Neural cell (in vitro differentiated cells): ENCODE results near the gene RAB40A. TPM values are rescaled to one million over a fixed set of nuclear protein-coding genes. Genes with fewer than 3 reads are reported as not detected.
"Not testable (repeated sequence)": the region's sequence is repeated elsewhere in the genome, so short reads cannot be mapped to it uniquely, and the experiment has no call there.

Source experiments
- H2AFZ ChIP-seq: fragments of 200-600, 300-800 bp; sonication (generic), shearing (Covaris generic); 2 replicates; pipeline ENCODE4 v1.6.0; 2014; ENCODE audit warnings: low read depth, mild to moderate bottlenecking, antibody characterized with exemption, low read length, moderate library complexity
- H3F3A ChIP-seq: fragments of 200-600 bp; shearing (Covaris generic); 2 replicates; pipeline ENCODE4 v1.6.1; 2016; ENCODE audit warnings: mild to moderate bottlenecking, moderate library complexity, mixed read lengths, antibody characterized with exemption, low read length; ENCODE audit not compliant: insufficient read depth, poor library complexity, severe bottlenecking
- H3K27ac ChIP-seq: fragments of 200-600, 300-800 bp; sonication (generic), shearing (Covaris generic); 2 replicates; pipeline ENCODE4 v1.5.1; 2014; ENCODE audit warnings: mild to moderate bottlenecking, low read length, moderate library complexity
- H3K27me3 ChIP-seq: fragments of 300-800, 200-600 bp; sonication (generic), shearing (Covaris generic); 2 replicates; pipeline ENCODE4 v1.6.0; 2014; ENCODE audit warnings: mild to moderate bottlenecking, low read depth, low read length, moderate library complexity; ENCODE audit not compliant: insufficient read depth
- H3K36me3 ChIP-seq: fragments of 300-800, 200-600 bp; sonication (generic), shearing (Covaris generic); 2 replicates; pipeline ENCODE4 v1.5.1; 2014; ENCODE audit warnings: mild to moderate bottlenecking, antibody characterized with exemption, low read length, moderate library complexity; ENCODE audit not compliant: insufficient read depth
- H3K4me2 ChIP-seq: fragments of 300-800, 200-600 bp; sonication (generic), shearing (Covaris generic); 2 replicates; pipeline ENCODE4 v1.6.0; 2014; ENCODE audit warnings: mild to moderate bottlenecking, low read length
- H3K4me3 ChIP-seq: fragments of 300-800, 200-600 bp; sonication (generic), shearing (Covaris generic); 2 replicates; pipeline ENCODE4 v1.5.1; 2014; ENCODE audit warnings: mild to moderate bottlenecking, low read length, moderate library complexity
- H3K79me2 ChIP-seq: fragments of 200-600 bp; shearing (Covaris generic); replicated peaks from 2 replicates; pipeline ENCODE4 v1.6.0; 2014; ENCODE audit warnings: mild to moderate bottlenecking, low read length, moderate library complexity; ENCODE audit not compliant: insufficient read depth
- H3K9ac ChIP-seq: fragments of 300-800, 200-600 bp; sonication (generic), shearing (Covaris generic); 2 replicates; pipeline ENCODE4 v1.6.1; 2016; ENCODE audit warnings: mild to moderate bottlenecking, low read length, mixed read lengths
- H3K9me2 ChIP-seq: fragments of 200-600 bp; shearing (Covaris generic); 2 replicates; pipeline ENCODE4 v1.6.1; 2016; ENCODE audit warnings: mild to moderate bottlenecking, low read length, mixed read lengths; ENCODE audit not compliant: insufficient read depth
- H3K9me3 ChIP-seq: fragments of 200-600, 300-800 bp; sonication (generic), shearing (Covaris generic); 2 replicates; pipeline ENCODE4 v1.6.1; 2016; ENCODE audit warnings: mild to moderate bottlenecking, mixed run types, low read length, moderate library complexity, mixed read lengths
- H4K20me1 ChIP-seq: fragments of 200-600 bp; shearing (Covaris generic); 2 replicates; pipeline ENCODE4 v1.6.1; 2016; ENCODE audit warnings: mild to moderate bottlenecking, mixed run types; ENCODE audit not compliant: insufficient read depth
- CTCF ChIP-seq: fragments of 450-650 bp; IDR thresholded peaks from 2 replicates; pipeline ENCODE4 v1.5.1; 2014; ENCODE audit warnings: antibody characterized with exemption, mild to moderate bottlenecking, moderate library complexity; ENCODE audit not compliant: poor library complexity, severe bottlenecking
- EP300 ChIP-seq: fragments of 450-650 bp; conservative IDR thresholded peaks from 2 replicates; pipeline ENCODE4 v1.6.1; 2014; ENCODE audit warnings: antibody characterized with exemption, mild to moderate bottlenecking, moderate library complexity; ENCODE audit not compliant: poor library complexity, severe bottlenecking
- EZH2 ChIP-seq: fragments of 200-600, 300-800 bp; shearing (Covaris generic), sonication (generic); IDR thresholded peaks from 2 replicates; pipeline ENCODE4 v1.6.1; 2014; ENCODE audit warnings: antibody characterized with exemption, low read length, borderline replicate concordance, mild to moderate bottlenecking; ENCODE audit not compliant: insufficient read depth, poor library complexity, severe bottlenecking
- MXI1 ChIP-seq: fragments of 450-650 bp; conservative IDR thresholded peaks from 2 replicates; pipeline ENCODE4 v1.6.1; 2014; ENCODE audit warnings: antibody characterized with exemption, mild to moderate bottlenecking; ENCODE audit not compliant: poor library complexity, severe bottlenecking
- POLR2AphosphoS5 ChIP-seq: IDR thresholded peaks from 2 replicates; pipeline ENCODE4 v1.6.1; 2012
- RAD21 ChIP-seq: fragments of 450-650 bp; conservative IDR thresholded peaks from 2 replicates; pipeline ENCODE4 v1.6.1; 2014; ENCODE audit warnings: antibody characterized with exemption, mild to moderate bottlenecking, moderate library complexity
- REST ChIP-seq: IDR thresholded peaks from 2 replicates; pipeline ENCODE4 v1.6.1; 2012; ENCODE audit warnings: borderline replicate concordance
- SMC3 ChIP-seq: fragments of 450-650 bp; conservative IDR thresholded peaks from 2 replicates; pipeline ENCODE4 v1.6.1; 2014; ENCODE audit warnings: antibody characterized with exemption, mild to moderate bottlenecking, moderate library complexity; ENCODE audit not compliant: poor library complexity
- TAF1 ChIP-seq: IDR thresholded peaks from 2 replicates; pipeline ENCODE4 v1.6.1; 2012; ENCODE audit warnings: low read depth
- polyA plus RNA-seq: library from polyadenylated mRNA; depleted of rRNA; stranded (reverse); fragments of >200 nt; gene quantifications from 2 replicates; pipeline ENCODE4 v1.2.3, GENCODE V29; 2014

Gene RAB40A
- polyA plus RNA-seq, 1 donor from 2014 or later, result 1.9 TPM

GRCh38 chrX:103475381-103475780 lies 43.9 kb downstream of the RAB40A start:
- H3K36me3 ChIP-seq, result no peaks in the 10 kb centered on the region
- H3F3A ChIP-seq, result no peaks in the 10 kb centered on the region
- no peak overlapping the region for H3K4me2 ChIP-seq
- no peaks in the 10 kb centered on the region for H3K9me2 ChIP-seq
- TF ChIP-seq REST (no peak), POLR2AphosphoS5 (no peak), MXI1 (no peak), RAD21 (no peak), TAF1 (no peak), EP300 (no peak), SMC3 (no peak), EZH2 (no peak), CTCF (no peak)
- H2AFZ ChIP-seq, result no peak overlapping the region
- no peaks in the 10 kb centered on the region for H4K20me1 ChIP-seq
- no peaks in the 10 kb centered on the region for H3K27me3 ChIP-seq
- H3K4me3 ChIP-seq, result no peak overlapping the region
- H3K9ac ChIP-seq, result no peak overlapping the region
- no peak overlapping the region for H3K27ac ChIP-seq
- H3K9me3 ChIP-seq, result no peaks in the 10 kb centered on the region
- H3K79me2 ChIP-seq, result no peaks in the 10 kb centered on the region

- not testable (repeated sequence) for H2AFZ ChIP-seq, H3K4me2 ChIP-seq, H3F3A ChIP-seq, H4K20me1 ChIP-seq, H3K9ac ChIP-seq, H3K79me2 ChIP-seq, H3K27me3 ChIP-seq, H3K27ac ChIP-seq, H3K9me3 ChIP-seq, H3K36me3 ChIP-seq, H3K9me2 ChIP-seq, H3K4me3 ChIP-seq
These were observed 49.3 kb downstream of the RAB40A start for GRCh38 chrX:103469977-103470376.

- Histone ChIP-seq H3K27me3 (no peaks in the 10 kb centered on the region), H3K4me2 (no peak overlapping the region), H3K9me3 (no peaks in the 10 kb centered on the region), H3K4me3 (no peak overlapping the region), H2AFZ (no peak overlapping the region), H4K20me1 (no peaks in the 10 kb centered on the region), H3K9me2 (no peaks in the 10 kb centered on the region), H3K27ac (no peak overlapping the region), H3F3A (no peaks in the 10 kb centered on the region), H3K9ac (no peak overlapping the region), H3K36me3 (no peaks in the 10 kb centered on the region), H3K79me2 (no peaks in the 10 kb centered on the region)
- TF ChIP-seq TAF1, result no peak
- TF ChIP-seq REST, result no peak
- TF ChIP-seq RAD21, result no peak
These were observed 51.4 kb downstream of the RAB40A start for GRCh38 chrX:103467887-103468286.
